ENCODE results near the gene SERPINB1.

- TF ChIP-seq ZBTB33 (IDR thresholded peaks at IDR 0.05) (no peak), FOXM1 (IDR thresholded peaks at IDR 0.05; ENCODE audit: low read depth, low read length) (no peak), EP300 (IDR thresholded peaks at IDR 0.05; ENCODE audit: borderline replicate concordance in 1 of 2, control insufficient read depth in 1 of 2, low read depth in 2 of 2, low read length in 2 of 2) (no peak), POLR2A (IDR thresholded peaks at IDR 0.05; ENCODE audit: low read depth, low read length) (peak; percentile 54)
- TF ChIP-seq, protein P1, sequence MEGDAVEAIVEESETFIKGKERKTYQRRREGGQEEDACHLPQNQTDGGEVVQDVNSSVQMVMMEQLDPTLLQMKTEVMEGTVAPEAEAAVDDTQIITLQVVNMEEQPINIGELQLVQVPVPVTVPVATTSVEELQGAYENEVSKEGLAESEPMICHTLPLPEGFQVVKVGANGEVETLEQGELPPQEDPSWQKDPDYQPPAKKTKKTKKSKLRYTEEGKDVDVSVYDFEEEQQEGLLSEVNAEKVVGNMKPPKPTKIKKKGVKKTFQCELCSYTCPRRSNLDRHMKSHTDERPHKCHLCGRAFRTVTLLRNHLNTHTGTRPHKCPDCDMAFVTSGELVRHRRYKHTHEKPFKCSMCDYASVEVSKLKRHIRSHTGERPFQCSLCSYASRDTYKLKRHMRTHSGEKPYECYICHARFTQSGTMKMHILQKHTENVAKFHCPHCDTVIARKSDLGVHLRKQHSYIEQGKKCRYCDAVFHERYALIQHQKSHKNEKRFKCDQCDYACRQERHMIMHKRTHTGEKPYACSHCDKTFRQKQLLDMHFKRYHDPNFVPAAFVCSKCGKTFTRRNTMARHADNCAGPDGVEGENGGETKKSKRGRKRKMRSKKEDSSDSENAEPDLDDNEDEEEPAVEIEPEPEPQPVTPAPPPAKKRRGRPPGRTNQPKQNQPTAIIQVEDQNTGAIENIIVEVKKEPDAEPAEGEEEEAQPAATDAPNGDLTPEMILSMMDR (IDR thresholded peaks at IDR 0.05 in 2 of 3, conservative IDR thresholded peaks at IDR 0.05 in 1 of 3; ENCODE audit: control insufficient read depth in 2 of 3, extremely low read depth in 1 of 3, insufficient read depth in 1 of 3, low read depth in 3 of 3, low read length in 3 of 3) = no peak
These were observed 33.9 kb upstream of the SERPINB1 start for GRCh38 chr6:2875359-2876191.
